OCI-LY3 (cell line): ENCODE results near the gene BMPER.

Source experiments
- CTCF ChIP-seq: fragments of 200-600, 300-600 bp; sonication (generic); IDR thresholded peaks from 2 replicates; pipeline ENCODE4 v1.5.1; 2014; ENCODE audit warnings: antibody characterized with exemption, low read length, low read depth
- EZH2phosphoT487 ChIP-seq: fragments of 200-600 bp; shearing (Covaris generic); IDR thresholded peaks from 2 replicates; pipeline ENCODE4 v1.6.1; 2018; ENCODE audit warnings: antibody characterized with exemption, mixed run types, low read depth

GRCh38 chr7:33869176-33869575 lies 36.2 kb upstream of the BMPER start:
- no peak for TF ChIP-seq EZH2phosphoT487
- TF ChIP-seq CTCF: no peak
